ENCODE results near the gene FAM227A. TPM values are rescaled to one million over a fixed set of nuclear protein-coding genes. Genes with fewer than 3 reads are reported as not detected.
A peak's percentile ranks its signal among the peaks of the same experiment; 100 is the strongest.

Gene FAM227A
- total and polyA plus RNA-seq, 2 of the 8 experiments (the other 6 are each of a cell fraction or from before 2014, with no cell fraction given): 2.1 to 3.9 TPM

DNA sequence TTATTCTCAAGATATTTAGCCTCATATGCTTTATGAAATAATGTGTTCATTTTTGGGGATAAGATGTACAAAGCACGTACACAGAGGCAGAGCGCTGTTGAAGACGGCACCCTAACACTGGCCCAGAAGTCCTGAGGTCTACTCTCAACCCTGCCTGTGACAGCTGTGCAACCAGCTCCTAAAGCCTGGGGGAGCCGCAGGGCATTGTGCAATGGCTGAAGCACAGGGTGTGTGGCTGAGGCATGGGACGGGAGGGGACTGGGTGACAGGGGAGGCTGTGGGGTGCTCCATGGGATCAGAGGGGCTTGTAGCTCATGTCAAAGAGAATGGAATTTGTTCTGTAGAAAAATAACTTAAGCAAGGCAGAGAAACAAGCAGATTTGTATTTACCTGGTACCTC is 27.7 kb downstream of the FAM227A start:
- Histone ChIP-seq H3K4me1 (replicated peaks in 1 of 4; ENCODE audit: control insufficient read depth in 3 of 4, insufficient read depth in 4 of 4, low read length in 3 of 4) (no peaks in the 10 kb centered on the region), H2BK15ac (ENCODE audit: low read length) (no peak overlapping the region), H3K9ac (replicated peaks in 1 of 4; ENCODE audit: extremely low read depth in 1 of 4, low read depth in 3 of 4, low read length in 3 of 4) (no peak overlapping the region), H3K79me1 (ENCODE audit: low read depth, low read length) (no peaks in the 10 kb centered on the region), H2BK120ac (replicated peaks; ENCODE audit: low read depth, low read length) (no peak overlapping the region), H3K4me2 (ENCODE audit: insufficient read depth in 1 of 2, low read depth in 2 of 2, low read length in 2 of 2) (no peak overlapping the region), H3K23me2 (ENCODE audit: low read depth, low read length) (no peaks in the 10 kb centered on the region), H4K20me1 (replicated peaks in 1 of 2; ENCODE audit: control insufficient read depth in 1 of 2, insufficient read depth in 2 of 2, low read length in 2 of 2) (peaks cover 0 to 2% of the 10 kb centered on the region in 2 experiments), H3K4ac (replicated peaks; ENCODE audit: insufficient read length, low read depth, low read length) (no peak overlapping the region), H3K4me3 (ENCODE audit: extremely low read depth in 1 of 4, insufficient read depth in 2 of 4, low read depth in 3 of 4, low read length in 4 of 4) (no peak overlapping the region), H2BK20ac (ENCODE audit: low read length) (no peak overlapping the region), H2BK12ac (ENCODE audit: low read depth, low read length) (no peak overlapping the region), H4K5ac (ENCODE audit: insufficient read length, low read depth, low read length) (no peak overlapping the region), H3K36me3 (ENCODE audit: control insufficient read depth in 2 of 4, insufficient read depth in 4 of 4, low read length in 3 of 4) (peaks cover 0 to 10% (median 0%) of the 10 kb centered on the region in 4 experiments; a peak in 2 of 8 replicates), H3K18ac (ENCODE audit: extremely low read depth, low read length) (no peak overlapping the region), H3K79me2 (ENCODE audit: control insufficient read depth in 1 of 2, insufficient read depth in 2 of 2, low read length in 2 of 2) (no peaks in the 10 kb centered on the region), H3K27me3 (replicated peaks in 1 of 4; ENCODE audit: control insufficient read depth in 3 of 4, extremely low read depth in 1 of 4, insufficient read depth in 3 of 4, low read length in 3 of 4) (no peaks in the 10 kb centered on the region), H2AFZ (ENCODE audit: low read length) (no peak overlapping the region), H3K27ac (ENCODE audit: low read depth, low read length) (no peak overlapping the region), H4K8ac (ENCODE audit: extremely low read depth, insufficient read depth, low read length) (no peak overlapping the region; the same call in 1 of the 2 replicates), H2BK5ac (ENCODE audit: low read depth, low read length) (no peak overlapping the region), H2AK5ac (ENCODE audit: low read depth, low read length) (no peak overlapping the region), H3K9me3 (ENCODE audit: insufficient read depth in 2 of 2, low read depth in 1 of 2, low read length in 1 of 2) (no peaks in the 10 kb centered on the region), H4K91ac (replicated peaks; ENCODE audit: insufficient read length, low read length) (no peak overlapping the region), H3K23ac (ENCODE audit: insufficient read length) (no peak overlapping the region), H3K14ac (ENCODE audit: insufficient read length) (no peak overlapping the region), H3K56ac (replicated peaks; ENCODE audit: insufficient read length, low read depth, low read length) (no peak overlapping the region)
- CTCF ChIA-PET (ENCODE audit: partially characterized antibody): interaction anchor here (1.1 kb wide), 2 partner anchors 20 to 89 kb away, joined by 3 read pairs; no protein-coding TSS in a partner anchor
- WGBS, 2 experiments (ENCODE audit: extremely low coverage in 1 of 2, insufficient coverage in 1 of 2, insufficient read length in 1 of 2, insufficient replicate concordance in 2 of 2, low coverage in 1 of 2, low lambda C conversion rate in 2 of 2, missing lambda C conversion rate in 1 of 2): 90% methylated on average over 5 of the region's 5 CpGs; no CpG with 5 or more reads in 1 of the 2 experiments
- POLR2A ChIA-PET (ENCODE audit: partially characterized antibody): interaction anchor here (0.9 to 1.1 kb wide), 2 partner anchors 10 to 53 kb away, joined by 3 read pairs; partner anchors contain the start of gene TOMM22
- DNase-seq (ENCODE audit: low read depth in 1 of 2, low spot score in 2 of 2) (no peak), FAIRE-seq (no peak)
- TF ChIP-seq EZH2 (IDR thresholded peaks at IDR 0.05; ENCODE audit: low read depth, low read length, severe bottlenecking) (no peak), BACH1 (IDR thresholded peaks at IDR 0.05; ENCODE audit: low read length) (no peak)
- TF ChIP-seq, protein P1, sequence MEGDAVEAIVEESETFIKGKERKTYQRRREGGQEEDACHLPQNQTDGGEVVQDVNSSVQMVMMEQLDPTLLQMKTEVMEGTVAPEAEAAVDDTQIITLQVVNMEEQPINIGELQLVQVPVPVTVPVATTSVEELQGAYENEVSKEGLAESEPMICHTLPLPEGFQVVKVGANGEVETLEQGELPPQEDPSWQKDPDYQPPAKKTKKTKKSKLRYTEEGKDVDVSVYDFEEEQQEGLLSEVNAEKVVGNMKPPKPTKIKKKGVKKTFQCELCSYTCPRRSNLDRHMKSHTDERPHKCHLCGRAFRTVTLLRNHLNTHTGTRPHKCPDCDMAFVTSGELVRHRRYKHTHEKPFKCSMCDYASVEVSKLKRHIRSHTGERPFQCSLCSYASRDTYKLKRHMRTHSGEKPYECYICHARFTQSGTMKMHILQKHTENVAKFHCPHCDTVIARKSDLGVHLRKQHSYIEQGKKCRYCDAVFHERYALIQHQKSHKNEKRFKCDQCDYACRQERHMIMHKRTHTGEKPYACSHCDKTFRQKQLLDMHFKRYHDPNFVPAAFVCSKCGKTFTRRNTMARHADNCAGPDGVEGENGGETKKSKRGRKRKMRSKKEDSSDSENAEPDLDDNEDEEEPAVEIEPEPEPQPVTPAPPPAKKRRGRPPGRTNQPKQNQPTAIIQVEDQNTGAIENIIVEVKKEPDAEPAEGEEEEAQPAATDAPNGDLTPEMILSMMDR (IDR thresholded peaks at IDR 0.05; ENCODE audit: control extremely low read depth in 1 of 3, insufficient read depth in 1 of 3, low read depth in 1 of 3, low read length in 3 of 3): peak in 1 of 3 experiments; percentile 3; a peak in 1 of 4 replicates
